Measurements from ENCODE around the gene GSK3B. TPM values are rescaled to one million over a fixed set of nuclear protein-coding genes. Genes with fewer than 3 reads are reported as not detected.
"Not testable (repeated sequence)": the region's sequence is repeated elsewhere in the genome, so short reads cannot be mapped to it uniquely, and the experiment has no call there.

Gene GSK3B
- total and polyA plus RNA-seq, 12 donors = 7.5 to 57.1 (median 46.1) TPM

GRCh38 chr3:119894195-119894594 is 200.1 kb downstream of the GSK3B start:
- Histone ChIP-seq H3K27ac (no peak overlapping the region), H3K36me3 (peaks cover 0 to 39% (median 7%) of the 10 kb centered on the region in 9 donors), H3K4me3 (no peak overlapping the region), H3K4me1 (peaks cover 0 to 12% (median 9%) of the 10 kb centered on the region in 9 donors), H3K27me3 (no peaks in the 10 kb centered on the region), H3K9me3 (peaks cover 0 to 8% (median 0%) of the 10 kb centered on the region in 11 donors)
- intact Hi-C loops (cut with DNase I) = loop anchor here (5.0 to 10.0 kb wide), 10 partner anchors 198 to 661 kb away; partner anchors contain the start of gene GSK3B (in 4 of the 10)
- no peak for ATAC-seq
- no peak for DNase-seq
- WGBS, 2 donors = 93 to 94% methylated on average over 2 of the region's 2 CpGs
- no peak for TF ChIP-seq CTCF (IDR thresholded peaks at IDR 0.05)

GRCh38 chr3:119893769-119894168 is 200.5 kb downstream of the GSK3B start:
- DNase-seq = no peak
- Histone ChIP-seq H3K9me3 (peaks cover 0 to 12% (median under 1%) of the 10 kb centered on the region in 11 donors), H3K27me3 (no peaks in the 10 kb centered on the region), H3K4me1 (peaks cover 0 to 12% (median 9%) of the 10 kb centered on the region in 9 donors), H3K4me3 (no peak overlapping the region), H3K27ac (no peak overlapping the region), H3K36me3 (peaks cover 0 to 35% (median 7%) of the 10 kb centered on the region in 9 donors)
- no peak for TF ChIP-seq CTCF (IDR thresholded peaks at IDR 0.05)
- 66 to 82% methylated on average over 1 of the region's 1 CpG for WGBS, 2 donors
- intact Hi-C loops (cut with DNase I) = loop anchor here (2.0 to 10.0 kb wide), 12 partner anchors 197 to 661 kb away; partner anchors contain the start of gene GSK3B (in 4 of the 10)
- ATAC-seq = no peak

GRCh38 chr3:119891944-119892721 is 202.1 kb downstream of the GSK3B start:
- Histone ChIP-seq H3K27ac (peak overlapping the region in 1 of 10 donors; percentile 11), H3K4me3 (peak overlapping the region in 1 of 10 donors; percentile 6), H3K9me3 (peaks cover 0 to 23% (median 4%) of the 10 kb centered on the region in 11 donors), H3K4me1 (peaks cover 0 to 12% (median 9%) of the 10 kb centered on the region in 9 donors), H3K27me3 (no peaks in the 10 kb centered on the region), H3K36me3 (peaks cover 0 to 45% (median 7%) of the 10 kb centered on the region in 9 donors)
- intact Hi-C loops (cut with DNase I) = loop anchor here (1.0 to 10.0 kb wide), 13 partner anchors 199 to 663 kb away; partner anchors contain the start of gene GSK3B (in 4 of the 10)
- peak in 1 of 2 donors; percentile 60 for DNase-seq
- 33 to 34% methylated on average over 10 of the region's 10 CpGs for WGBS, 2 donors
- ATAC-seq = peak; percentile 61 to 89 (median 84)
- TF ChIP-seq CTCF (IDR thresholded peaks at IDR 0.05) = peak; percentile 45 to 89 (median 75)

- not testable (repeated sequence) for DNase-seq, ATAC-seq, H3K27ac ChIP-seq, H3K4me3 ChIP-seq, H3K27me3 ChIP-seq
- WGBS, 2 donors = 87 to 92% methylated on average over 4 of the region's 4 CpGs
- intact Hi-C loops (cut with DNase I) = loop anchor here in 1 of 10 donors (10.0 kb wide), 1 partner anchor 216 kb away; no protein-coding TSS in a partner anchor
- H3K36me3 ChIP-seq = peaks cover 0 to 34% (median 3%) of the 10 kb centered on the region in 9 donors
- peaks cover 0 to 23% (median 4%) of the 10 kb centered on the region in 11 donors for H3K9me3 ChIP-seq
- H3K4me1 ChIP-seq = peaks cover 0 to 12% (median 9%) of the 10 kb centered on the region in 9 donors
Observed at GRCh38 chr3:119888681-119889080, 205.6 kb downstream of the GSK3B start.

Data from heart right ventricle (tissue), 16 donors.